CD4-positive, alpha-beta T cell (primary cell): Measurements from ENCODE around the gene CFAP107. TPM values are rescaled to one million over a fixed set of nuclear protein-coding genes. Genes with fewer than 3 reads are reported as not detected.

Source experiments
- ATAC-seq: fragments of 200-7000 bp; cut with Tn5 transposase; one replicate; pipeline ENCODE4 v1.10.0; 2022; ENCODE audit warnings: mild to moderate bottlenecking; ENCODE audit not compliant: poor library complexity
- CTCF ChIA-PET: fragments of 350-600 bp; sonication (Branson Sonifier 250); formaldehyde crosslinking; loops from one replicate; lab custom pipeline; 2021; ENCODE audit warnings: antibody characterized with exemption, inconsistent platforms; lab: Charles Lee
- POLR2A ChIA-PET: fragments of 350-600 bp; sonication (Branson Sonifier 250); formaldehyde crosslinking; loops from one replicate; lab custom pipeline; 2021; ENCODE audit warnings: antibody characterized with exemption, inconsistent platforms; lab: Charles Lee
- DNase-seq, 14 experiments: peaks; one replicate each; pipeline ENCODE4 v3.0.0-alpha.2; 2013 to 2020; ENCODE audit warnings: mixed read lengths in 2 of 14
- H3K27ac ChIP-seq, 2 donors: one replicate each; pipeline versions ENCODE4 v1.5.1 to v1.7.0; 2013; ENCODE audit warnings: low read length in 2 of 2, low read depth in 1 of 2, mild to moderate bottlenecking in 1 of 2
- H3K27me3 ChIP-seq, 2 experiments: 1 replicate in 1 of 2; 2 replicates in 1 of 2; pipeline versions ENCODE4 v1.6.1 to v1.7.0; 2013; ENCODE audit warnings: low read length in 2 of 2, control low read depth in 1 of 2, mild to moderate bottlenecking in 1 of 2, moderate library complexity in 1 of 2; ENCODE audit not compliant: insufficient read depth in 2 of 2, control insufficient read depth in 1 of 2
- H3K36me3 ChIP-seq: one replicate; pipeline ENCODE4 v1.6.1; 2013; ENCODE audit warnings: low read length, control low read depth; ENCODE audit not compliant: insufficient read depth
- H3K4me1 ChIP-seq: one replicate; pipeline ENCODE4 v1.6.1; 2013; ENCODE audit warnings: low read length, control low read depth; ENCODE audit not compliant: insufficient read depth
- H3K4me3 ChIP-seq: one replicate; pipeline ENCODE4 v1.5.1; 2013; ENCODE audit warnings: mild to moderate bottlenecking, low read length, moderate library complexity
- H3K9me3 ChIP-seq, 2 experiments: 1 replicate in 1 of 2; 2 replicates in 1 of 2; pipeline versions ENCODE4 v1.6.1 to v1.7.0; 2013; ENCODE audit warnings: low read length in 2 of 2, mild to moderate bottlenecking in 2 of 2, control low read depth in 1 of 2, moderate library complexity in 1 of 2; ENCODE audit not compliant: control insufficient read depth in 1 of 2, insufficient read depth in 1 of 2
- H3K27ac Mint-ChIP-seq: one replicate; pipeline ENCODE4 v1.8.0; 2020; ENCODE audit warnings: mixed read lengths
- H3K27me3 Mint-ChIP-seq: one replicate; pipeline ENCODE4 v1.8.0; 2021; ENCODE audit warnings: mixed read lengths
- H3K36me3 Mint-ChIP-seq: one replicate; pipeline ENCODE4 v1.8.0; 2021; ENCODE audit warnings: low read depth, mixed read lengths
- H3K4me1 Mint-ChIP-seq: one replicate; pipeline ENCODE4 v1.8.0; 2021; ENCODE audit warnings: low read depth, mixed read lengths
- H3K4me3 Mint-ChIP-seq: one replicate; pipeline ENCODE4 v1.8.0; 2020; ENCODE audit warnings: mild to moderate bottlenecking, mixed read lengths
- H3K9me3 Mint-ChIP-seq: one replicate; pipeline ENCODE4 v1.8.0; 2020; ENCODE audit warnings: mixed read lengths
- intact Hi-C, 2 experiments: fragments of 100-400 bp; cut with DNase I in 1 of 2; cut with micrococcal nuclease in 1 of 2; formaldehyde crosslinking; loops; one replicate each; pipeline versions ENCODE4 v1.15.1 to v1.9.0; 2023 to 2025; cut with DNase I, micrococcal nuclease
- total RNA-seq, 174 experiments: library from RNA in 2 of 174; stranded (reverse) in 2 of 174; gene quantifications; one replicate each; pipeline ENCODE4 v1.2.3 and lab custom pipeline; 2021 to 2026
- TF ChIP-seq, protein P1 (sequence below): fragments of 200-600 bp; IDR thresholded peaks from one replicate; pipeline ENCODE4 v1.8.0; 2022; ENCODE audit warnings: antibody characterized with exemption, mild to moderate bottlenecking

CFAP107 gene
- total RNA-seq, 2 experiments from 2014 or later: not detected

DNA sequence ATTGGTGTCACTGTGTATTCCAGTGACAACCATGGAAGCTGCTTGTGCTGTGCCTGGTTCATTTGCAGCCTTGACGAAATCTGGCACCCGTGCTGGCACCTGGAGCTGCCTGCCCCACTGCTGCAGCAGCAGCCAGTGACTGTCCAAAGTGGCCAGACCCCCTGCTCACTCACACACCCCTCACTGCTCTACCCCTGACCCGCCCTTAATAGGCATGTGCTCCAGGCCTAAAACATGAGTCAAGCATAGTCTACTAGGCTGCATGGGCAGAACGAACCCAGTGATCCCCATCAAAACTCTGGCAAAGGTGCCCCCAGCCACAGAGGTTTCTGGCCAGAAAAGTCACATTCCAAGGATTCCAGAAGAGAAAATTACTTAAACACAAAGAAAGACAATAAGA lies 52.9 kb downstream of the CFAP107 start:
- Histone ChIP-seq H3K36me3 (no peaks in the 10 kb centered on the region), H3K4me3 (no peak overlapping the region), H3K27me3 (no peaks in the 10 kb centered on the region), H3K4me1 (no peaks in the 10 kb centered on the region), H3K27ac (no peak overlapping the region), H3K9me3 (no peaks in the 10 kb centered on the region)
- no peaks in the 10 kb centered on the region for H3K9me3 Mint-ChIP-seq
- no peak for DNase-seq
- no peak for ATAC-seq
- H3K27me3 Mint-ChIP-seq: peaks cover 10% of the 10 kb centered on the region
- no peaks in the 10 kb centered on the region for H3K36me3 Mint-ChIP-seq
- POLR2A ChIA-PET: no interaction called here
- H3K27ac Mint-ChIP-seq: no peak overlapping the region
- no peaks in the 10 kb centered on the region for H3K4me1 Mint-ChIP-seq
- CTCF ChIA-PET: no interaction called here
- TF ChIP-seq, protein P1, sequence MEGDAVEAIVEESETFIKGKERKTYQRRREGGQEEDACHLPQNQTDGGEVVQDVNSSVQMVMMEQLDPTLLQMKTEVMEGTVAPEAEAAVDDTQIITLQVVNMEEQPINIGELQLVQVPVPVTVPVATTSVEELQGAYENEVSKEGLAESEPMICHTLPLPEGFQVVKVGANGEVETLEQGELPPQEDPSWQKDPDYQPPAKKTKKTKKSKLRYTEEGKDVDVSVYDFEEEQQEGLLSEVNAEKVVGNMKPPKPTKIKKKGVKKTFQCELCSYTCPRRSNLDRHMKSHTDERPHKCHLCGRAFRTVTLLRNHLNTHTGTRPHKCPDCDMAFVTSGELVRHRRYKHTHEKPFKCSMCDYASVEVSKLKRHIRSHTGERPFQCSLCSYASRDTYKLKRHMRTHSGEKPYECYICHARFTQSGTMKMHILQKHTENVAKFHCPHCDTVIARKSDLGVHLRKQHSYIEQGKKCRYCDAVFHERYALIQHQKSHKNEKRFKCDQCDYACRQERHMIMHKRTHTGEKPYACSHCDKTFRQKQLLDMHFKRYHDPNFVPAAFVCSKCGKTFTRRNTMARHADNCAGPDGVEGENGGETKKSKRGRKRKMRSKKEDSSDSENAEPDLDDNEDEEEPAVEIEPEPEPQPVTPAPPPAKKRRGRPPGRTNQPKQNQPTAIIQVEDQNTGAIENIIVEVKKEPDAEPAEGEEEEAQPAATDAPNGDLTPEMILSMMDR: no peak
- no peak overlapping the region for H3K4me3 Mint-ChIP-seq
- intact Hi-C loops: no loop called here

DNA sequence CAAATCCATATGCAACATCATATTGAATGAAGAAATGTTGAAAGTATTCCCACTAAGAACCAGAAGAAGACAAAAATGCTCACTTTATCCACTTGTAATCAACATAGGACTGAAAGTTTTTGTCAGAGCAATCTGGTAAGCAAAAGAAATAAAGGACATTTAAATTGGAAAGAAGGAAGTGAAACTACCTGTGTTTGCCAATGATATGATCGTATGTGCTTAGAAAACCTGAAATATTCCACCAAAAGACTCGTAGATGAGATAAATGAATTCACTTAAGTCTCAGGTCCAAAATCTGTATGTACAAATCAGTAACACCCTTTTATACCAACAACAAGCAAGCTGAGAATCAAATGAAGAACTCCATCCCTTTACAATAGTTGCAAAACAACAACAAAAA lies 53.7 kb downstream of the CFAP107 start:
- Mint-ChIP-seq H3K9me3 (peaks cover 5% of the 10 kb centered on the region), H3K27ac (no peak overlapping the region), H3K4me1 (no peaks in the 10 kb centered on the region), H3K27me3 (peaks cover 14% of the 10 kb centered on the region), H3K4me3 (no peak overlapping the region), H3K36me3 (no peaks in the 10 kb centered on the region)
- H3K36me3 ChIP-seq: no peaks in the 10 kb centered on the region
- no peak for ATAC-seq
- H3K4me3 ChIP-seq: no peak overlapping the region
- no peaks in the 10 kb centered on the region for H3K4me1 ChIP-seq
- no peak for DNase-seq
- intact Hi-C loops: no loop called here
- no peaks in the 10 kb centered on the region for H3K9me3 ChIP-seq
- H3K27ac ChIP-seq: no peak overlapping the region
- TF ChIP-seq, protein P1: no peak
- ChIA-PET POLR2A (no interaction called here), CTCF (no interaction called here)
- no peaks in the 10 kb centered on the region for H3K27me3 ChIP-seq

DNA sequence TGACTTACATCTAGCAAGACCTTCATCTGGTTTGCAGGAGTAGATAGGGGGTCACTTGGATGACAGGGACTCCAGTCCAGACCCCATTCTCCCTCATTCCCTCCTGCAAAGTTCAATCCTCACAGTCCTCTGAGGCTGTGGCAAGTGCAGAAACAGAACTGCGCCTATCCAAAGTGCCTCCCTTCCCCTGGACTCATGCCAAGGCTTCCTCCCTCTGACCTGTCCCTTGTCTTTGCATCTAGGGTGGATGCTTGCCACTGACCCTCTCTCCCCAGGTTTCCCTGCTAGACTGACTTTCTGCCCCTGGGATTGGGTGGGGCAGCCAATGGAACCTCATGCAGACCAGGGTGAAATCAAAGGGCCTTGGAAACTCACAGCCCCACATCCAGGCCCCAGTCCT lies 63.9 kb downstream of the CFAP107 start:
- Histone ChIP-seq H3K9me3 (peaks cover 0 to 5% of the 10 kb centered on the region in 2 experiments), H3K4me3 (no peak overlapping the region), H3K36me3 (no peaks in the 10 kb centered on the region), H3K4me1 (no peaks in the 10 kb centered on the region), H3K27me3 (peaks cover 2 to 10% of the 10 kb centered on the region in 2 experiments), H3K27ac (no peak overlapping the region)
- no peak for DNase-seq
- CTCF ChIA-PET: no interaction called here
- Mint-ChIP-seq H3K4me3 (no peak overlapping the region), H3K27ac (no peak overlapping the region), H3K36me3 (no peaks in the 10 kb centered on the region), H3K4me1 (no peaks in the 10 kb centered on the region), H3K9me3 (peaks cover 4% of the 10 kb centered on the region), H3K27me3 (peaks cover 38% of the 10 kb centered on the region)
- TF ChIP-seq, protein P1: no peak
- POLR2A ChIA-PET: no interaction called here
- intact Hi-C loops: no loop called here
- ATAC-seq: no peak
